Smooth muscle cell (in vitro differentiated cells): ENCODE measurements around the gene RNF157. TPM values are rescaled to one million over a fixed set of nuclear protein-coding genes. Genes with fewer than 3 reads are reported as not detected.

Experiments
- DNase-seq: peaks from one replicate; lab custom pipeline; 2025; ENCODE audit not compliant: unreplicated experiment; lab: John Stamatoyannopoulos, UW
- H2AFZ ChIP-seq: fragments of 200-600 bp; sonication (generic); 2 replicates; pipeline ENCODE4 v1.6.0; 2016; ENCODE audit warnings: antibody characterized with exemption, low read depth, mild to moderate bottlenecking
- H3F3A ChIP-seq: fragments of 200-600 bp; sonication (generic); 2 replicates; pipeline ENCODE4 v1.6.0; 2017; ENCODE audit warnings: antibody characterized with exemption, low read depth
- H3K27ac ChIP-seq: fragments of 200-600 bp; sonication (generic); 2 replicates; pipeline ENCODE4 v1.5.1; 2016; ENCODE audit warnings: low read depth, mild to moderate bottlenecking
- H3K27me3 ChIP-seq: fragments of 200-600 bp; sonication (generic); 2 replicates; pipeline ENCODE4 v1.6.1; 2016; ENCODE audit warnings: low read depth, mild to moderate bottlenecking
- H3K36me3 ChIP-seq: fragments of 200-600 bp; sonication (generic); 2 replicates; pipeline ENCODE4 v1.5.1; 2016; ENCODE audit warnings: low read depth
- H3K4me1 ChIP-seq: fragments of 200-600 bp; sonication (generic); 2 replicates; pipeline ENCODE4 v1.5.1; 2016; ENCODE audit warnings: low read depth
- H3K4me2 ChIP-seq: fragments of 200-600 bp; sonication (generic); 2 replicates; pipeline ENCODE4 v1.6.0; 2016; ENCODE audit warnings: mild to moderate bottlenecking
- H3K4me3 ChIP-seq: fragments of 200-600 bp; sonication (generic); 2 replicates; pipeline ENCODE4 v1.5.1; 2016; ENCODE audit warnings: mild to moderate bottlenecking
- H3K79me2 ChIP-seq: fragments of 200-600 bp; sonication (generic); 2 replicates; pipeline ENCODE4 v1.6.0; 2016; ENCODE audit warnings: low read depth, mild to moderate bottlenecking
- H3K9ac ChIP-seq: fragments of 200-600 bp; sonication (generic); 2 replicates; pipeline ENCODE4 v1.6.0; 2016; ENCODE audit warnings: low read depth
- H3K9me3 ChIP-seq: fragments of 200-600 bp; sonication (generic); replicated peaks from 2 replicates; pipeline ENCODE4 v1.5.1; 2016; ENCODE audit warnings: low read depth
- H4K20me1 ChIP-seq: fragments of 200-600 bp; sonication (generic); 2 replicates; pipeline ENCODE4 v1.6.0; 2016; ENCODE audit warnings: low read depth
- CTCF ChIP-seq: fragments of 200-600 bp; sonication (generic); IDR thresholded peaks from 2 replicates; pipeline ENCODE4 v1.5.1; 2017; ENCODE audit warnings: borderline replicate concordance, mild to moderate bottlenecking, antibody characterized with exemption; ENCODE audit not compliant: insufficient read depth, poor library complexity, severe bottlenecking
- WGBS: methylation state at CpG from one replicate; pipeline ENCODE4 v1.1.7; 2016; ENCODE audit warnings: low lambda C conversion rate; 5-methylcytosine and 5-hydroxymethylcytosine counted together
- polyA plus RNA-seq: library from polyadenylated mRNA; unstranded; fragments of >200 nt; fragmentation: Nextera tagmentation; extraction: Ambion mirVana; gene quantifications from 2 replicates; pipeline ENCODE4 v1.2.1, GENCODE V29; 2016
- total RNA-seq: library from RNA; depleted of rRNA; stranded (reverse); fragments of >200 nt; gene quantifications from 2 replicates; pipeline ENCODE4 v1.2.3, GENCODE V29; 2014

Gene RNF157
- total and polyA plus RNA-seq, 2 experiments from 2014 or later = 0.09 to 0.63 TPM

GRCh38 chr17:76171706-76172105, 68.6 kb downstream of the RNF157 start:
- H3K36me3 ChIP-seq = no peaks in the 10 kb centered on the region
- no peak for TF ChIP-seq CTCF
- H4K20me1 ChIP-seq = no peaks in the 10 kb centered on the region
- H3K79me2 ChIP-seq = no peaks in the 10 kb centered on the region
- H3K4me2 ChIP-seq = no peak overlapping the region
- no peak overlapping the region for H2AFZ ChIP-seq
- H3K9me3 ChIP-seq = no peaks in the 10 kb centered on the region
- DNase-seq = no peak
- H3K4me3 ChIP-seq = no peak overlapping the region
- no peaks in the 10 kb centered on the region for H3K27me3 ChIP-seq
- no peaks in the 10 kb centered on the region for H3K4me1 ChIP-seq
- WGBS = 91% methylated on average over 4 of the region's 4 CpGs
- H3K9ac ChIP-seq = no peak overlapping the region
- H3K27ac ChIP-seq = no peak overlapping the region
- no peaks in the 10 kb centered on the region for H3F3A ChIP-seq

- Histone ChIP-seq H4K20me1 (no peaks in the 10 kb centered on the region), H3K9me3 (no peaks in the 10 kb centered on the region), H3K4me1 (no peaks in the 10 kb centered on the region), H3K9ac (no peak overlapping the region), H3K27me3 (no peaks in the 10 kb centered on the region), H3K4me2 (no peak overlapping the region), H3F3A (no peaks in the 10 kb centered on the region), H3K4me3 (no peak overlapping the region), H2AFZ (no peak overlapping the region), H3K27ac (no peak overlapping the region), H3K79me2 (no peaks in the 10 kb centered on the region), H3K36me3 (no peaks in the 10 kb centered on the region)
- no peak for DNase-seq
- no peak for TF ChIP-seq CTCF
- WGBS = 84% methylated on average over 1 of the region's 1 CpG
Measured at GRCh38 chr17:76170114-76170513, 70.2 kb downstream of the RNF157 start.

GRCh38 chr17:76166906-76167305, 73.4 kb downstream of the RNF157 start:
- H3F3A ChIP-seq = no peaks in the 10 kb centered on the region
- no peaks in the 10 kb centered on the region for H3K79me2 ChIP-seq
- no peaks in the 10 kb centered on the region for H3K36me3 ChIP-seq
- H2AFZ ChIP-seq = no peak overlapping the region
- H3K4me2 ChIP-seq = no peak overlapping the region
- no peak overlapping the region for H3K9ac ChIP-seq
- H4K20me1 ChIP-seq = no peaks in the 10 kb centered on the region
- no peak for DNase-seq
- WGBS = 67% methylated on average over 10 of the region's 10 CpGs
- no peaks in the 10 kb centered on the region for H3K9me3 ChIP-seq
- H3K4me1 ChIP-seq = no peaks in the 10 kb centered on the region
- no peaks in the 10 kb centered on the region for H3K27me3 ChIP-seq
- H3K27ac ChIP-seq = no peak overlapping the region
- no peak overlapping the region for H3K4me3 ChIP-seq
- TF ChIP-seq CTCF = no peak

GRCh38 chr17:76166168-76166567, 74.1 kb downstream of the RNF157 start:
- Histone ChIP-seq H3K4me1 (no peaks in the 10 kb centered on the region), H3K9me3 (no peaks in the 10 kb centered on the region), H3K36me3 (no peaks in the 10 kb centered on the region), H3K4me3 (no peak overlapping the region), H3F3A (no peaks in the 10 kb centered on the region), H3K4me2 (no peak overlapping the region), H3K79me2 (no peaks in the 10 kb centered on the region), H2AFZ (no peak overlapping the region), H3K9ac (no peak overlapping the region), H3K27me3 (no peaks in the 10 kb centered on the region), H4K20me1 (no peaks in the 10 kb centered on the region), H3K27ac (no peak overlapping the region)
- no peak for TF ChIP-seq CTCF
- DNase-seq = no peak
- WGBS = 61% methylated on average over 7 of the region's 7 CpGs
